Thyroid gland (tissue), 4 donors: Measurements from ENCODE around the gene TELO2.

ENCODE experiments used
- CTCF ChIP-seq, 6 experiments: fragments of 200-600 bp in 3 of 6; fragments of 450-650 bp in 3 of 6; sonication (generic) in 3 of 6; IDR thresholded peaks; one replicate each; pipeline ENCODE4 v1.5.1; 2016 to 2019; ENCODE audit warnings: antibody characterized with exemption in 6 of 6, mild to moderate bottlenecking in 2 of 6, inconsistent platforms in 1 of 6, moderate library complexity in 1 of 6
- POLR2A ChIP-seq, 2 donors: fragments of 450-650 bp; IDR thresholded peaks; one replicate each; pipeline ENCODE4 v1.6.1; 2017; ENCODE audit warnings: antibody characterized with exemption in 2 of 2, mild to moderate bottlenecking in 2 of 2, moderate library complexity in 1 of 2

- no peak for TF ChIP-seq CTCF (IDR thresholded peaks at IDR 0.05)
- no peak for TF ChIP-seq POLR2A (IDR thresholded peaks at IDR 0.05)
Measured at GRCh38 chr16:1538804-1539520, 45.8 kb downstream of the TELO2 start.
